Stimulated activated CD8-positive, alpha-beta memory T cell treated with anti-CD3 and anti-CD28 coated beads, Interleukin-12 subunit alpha, Interleukin-12 subunit beta, amount 100 ng/mL, for 4 hours (primary cell): ENCODE measurements around the gene RYR2.
"Not testable (repeated sequence)": the region's sequence is repeated elsewhere in the genome, so short reads cannot be mapped to it uniquely, and the experiment has no call there.

Experiments used
- DNase-seq: peaks from one replicate; pipeline ENCODE4 v3.0.0-alpha.2; 2020; ENCODE audit warnings: low read depth

RYR2 gene

GRCh38 chr1:237570530-237570929, 528.5 kb downstream of the RYR2 start:
- DNase-seq = no peak

- DNase-seq = no peak
These were observed 532.6 kb downstream of the RYR2 start for GRCh38 chr1:237574536-237574935.

GRCh38 chr1:237578540-237578939, 536.6 kb downstream of the RYR2 start:
- DNase-seq = no peak

- DNase-seq = no peak
These were observed 538.7 kb downstream of the RYR2 start for GRCh38 chr1:237580726-237581125.

DNA sequence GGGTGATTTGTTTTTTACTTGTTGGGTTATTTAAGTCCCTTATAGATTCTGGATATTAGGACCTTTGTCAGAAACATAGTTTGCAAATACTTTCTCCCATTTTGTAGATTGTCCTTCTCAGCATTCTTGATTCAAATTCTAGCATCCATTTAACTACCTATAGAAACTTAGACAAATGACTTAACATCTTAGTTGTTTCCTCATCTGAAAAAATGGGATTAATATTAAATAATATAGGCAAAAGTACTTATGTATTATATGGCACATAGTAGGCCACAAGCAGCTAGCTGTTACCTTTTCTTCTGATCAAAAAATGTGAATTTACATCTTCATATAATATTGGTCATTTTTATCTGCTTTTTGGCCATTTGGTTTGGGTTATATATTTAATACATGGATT, 541.3 kb downstream of the RYR2 start:
- DNase-seq = no peak

GRCh38 chr1:237583756-237584155, 541.8 kb downstream of the RYR2 start:
- no peak for DNase-seq

DNA sequence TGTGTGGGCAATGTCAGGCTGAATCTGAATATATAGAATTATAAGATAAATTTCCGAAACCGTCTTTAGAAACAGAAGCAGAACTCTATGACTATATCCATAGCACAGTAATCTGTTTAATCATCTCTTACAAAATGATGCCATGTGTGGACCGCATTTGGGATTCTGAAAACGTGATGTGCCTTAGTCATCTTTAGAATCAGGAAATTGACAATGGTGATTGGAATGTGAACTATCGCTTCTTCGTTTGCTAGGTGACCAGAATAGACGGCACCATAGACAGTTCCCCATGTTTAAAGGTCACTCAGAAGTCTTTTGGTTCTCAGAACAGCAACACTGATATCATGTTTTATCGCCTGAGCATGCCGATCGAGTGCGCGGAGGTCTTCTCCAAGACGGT, 548.4 kb downstream of the RYR2 start:
- DNase-seq = no peak

- DNase-seq = no peak
These were observed 549.4 kb downstream of the RYR2 start for GRCh38 chr1:237591353-237591752.

GRCh38 chr1:237603036-237603568, 561.1 kb downstream of the RYR2 start:
- DNase-seq = not testable (repeated sequence)

DNA sequence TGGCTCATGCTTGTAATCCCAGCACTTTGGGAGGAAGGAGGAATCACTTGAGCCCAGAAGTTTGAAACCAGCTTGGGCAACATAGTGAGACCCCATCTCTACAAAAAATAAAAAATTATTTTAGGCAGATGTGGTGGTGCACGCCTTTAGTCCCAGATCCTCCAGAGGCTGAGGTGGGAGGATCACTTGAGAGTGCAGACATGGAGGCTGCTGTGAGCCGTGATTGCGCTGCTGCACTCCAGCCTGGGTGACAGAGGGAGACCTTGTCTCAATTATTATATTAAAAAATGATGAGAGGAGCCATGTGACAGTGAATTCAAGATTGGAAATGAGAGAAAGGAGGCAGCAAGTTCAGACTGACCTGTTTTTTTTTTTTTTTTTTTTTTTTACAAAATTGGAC, 566.4 kb downstream of the RYR2 start:
- DNase-seq = no peak

DNA sequence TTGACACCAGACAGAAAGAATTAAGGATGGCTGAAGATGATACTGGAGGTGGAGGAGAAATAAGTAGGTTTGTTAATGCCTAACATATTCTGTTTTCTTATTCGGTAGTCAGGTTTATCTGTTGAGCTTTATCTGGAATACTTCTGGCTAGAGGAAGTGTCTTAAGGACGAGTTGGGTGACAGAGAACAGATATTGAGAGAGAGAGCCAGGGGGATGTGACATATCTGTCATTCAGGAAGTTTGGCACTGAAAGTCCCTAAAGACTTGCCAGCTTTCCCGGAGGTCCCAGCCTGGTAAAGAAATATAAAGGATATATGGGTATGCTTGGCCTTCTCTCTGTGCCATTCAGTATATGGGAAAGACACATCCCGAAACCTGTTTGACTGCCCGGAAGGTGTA, 568.2 kb downstream of the RYR2 start:
- no peak for DNase-seq

DNA sequence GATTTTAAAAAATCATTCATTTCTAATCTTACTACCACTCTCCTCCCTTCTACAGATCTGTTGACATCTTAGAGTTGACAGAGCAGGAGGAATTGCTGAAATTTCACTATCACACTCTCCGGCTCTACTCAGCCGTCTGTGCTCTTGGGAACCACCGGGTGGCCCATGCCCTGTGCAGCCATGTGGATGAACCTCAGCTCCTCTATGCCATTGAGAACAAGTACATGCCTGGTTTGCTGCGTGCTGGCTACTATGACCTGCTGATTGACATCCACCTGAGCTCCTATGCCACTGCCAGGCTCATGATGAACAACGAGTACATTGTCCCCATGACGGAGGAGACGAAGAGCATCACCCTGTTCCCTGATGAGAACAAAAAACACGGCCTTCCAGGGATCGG, 572.0 kb downstream of the RYR2 start:
- DNase-seq = no peak

- no peak for DNase-seq
These were observed 577.6 kb downstream of the RYR2 start for GRCh38 chr1:237619553-237619952.

- no peak for DNase-seq
These were observed 592.9 kb downstream of the RYR2 start for GRCh38 chr1:237634922-237635321.

DNA sequence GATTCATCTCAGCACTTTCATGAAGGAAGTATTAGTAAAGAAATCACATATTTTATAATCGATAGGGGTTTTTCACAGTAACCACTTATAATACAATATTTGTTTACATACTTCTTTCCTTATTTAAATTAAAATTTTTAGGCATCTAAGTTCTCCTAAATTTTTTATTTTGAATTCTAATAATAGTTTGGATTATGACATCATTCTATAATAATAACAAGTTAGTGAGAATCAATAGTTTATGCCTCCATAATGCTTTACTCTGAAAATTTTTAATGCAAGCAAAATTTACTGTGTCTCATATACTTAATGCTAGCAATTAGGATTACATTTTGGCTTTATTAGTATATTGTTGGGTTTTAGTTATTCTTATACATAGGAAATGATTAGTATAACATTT, 596.6 kb downstream of the RYR2 start:
- no peak for DNase-seq

GRCh38 chr1:237640011-237640671, 598.2 kb downstream of the RYR2 start:
- no peak for DNase-seq

- no peak for DNase-seq
These were observed 599.0 kb downstream of the RYR2 start for GRCh38 chr1:237640966-237641365.

GRCh38 chr1:237650809-237651208, 608.8 kb downstream of the RYR2 start:
- no peak for DNase-seq

DNA sequence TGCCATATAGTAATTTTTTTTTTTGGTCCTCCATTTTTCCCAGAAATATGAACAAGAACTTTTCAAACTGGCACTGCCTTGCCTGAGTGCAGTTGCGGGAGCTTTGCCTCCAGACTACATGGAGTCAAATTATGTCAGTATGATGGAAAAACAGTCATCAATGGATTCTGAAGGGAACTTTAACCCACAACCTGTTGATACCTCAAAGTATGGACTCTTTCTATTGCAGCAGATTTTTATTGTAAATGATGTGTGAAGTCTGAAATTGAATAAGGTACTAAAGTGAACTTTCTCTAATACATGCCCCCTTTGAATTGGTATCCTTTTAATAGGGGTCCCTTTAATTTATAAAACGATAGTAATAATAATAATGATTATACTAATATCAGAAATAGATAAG, 613.8 kb downstream of the RYR2 start:
- DNase-seq = no peak

- DNase-seq = no peak
These were observed 622.4 kb downstream of the RYR2 start for GRCh38 chr1:237664348-237664747.

DNA sequence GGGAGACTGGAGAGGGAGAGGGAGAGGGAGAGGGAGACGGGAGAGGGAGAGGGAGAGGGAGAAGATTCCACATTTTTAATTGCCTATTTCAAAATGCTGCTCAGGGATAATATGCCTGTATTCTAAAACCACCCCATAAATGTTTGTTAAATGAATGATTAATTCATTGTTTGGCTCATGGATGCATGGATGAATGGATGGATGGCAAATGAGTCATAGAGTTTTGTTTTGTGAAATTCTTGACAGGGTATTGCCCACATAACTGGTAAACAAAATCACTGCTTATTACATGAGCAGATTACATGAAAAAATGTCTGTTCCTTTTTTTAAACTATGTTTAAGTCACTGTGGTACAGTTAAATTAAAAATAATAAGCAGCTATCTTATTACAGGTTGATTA, 628.3 kb downstream of the RYR2 start:
- DNase-seq = no peak

- no peak for DNase-seq
These were observed 629.3 kb downstream of the RYR2 start for GRCh38 chr1:237671262-237671661.

DNA sequence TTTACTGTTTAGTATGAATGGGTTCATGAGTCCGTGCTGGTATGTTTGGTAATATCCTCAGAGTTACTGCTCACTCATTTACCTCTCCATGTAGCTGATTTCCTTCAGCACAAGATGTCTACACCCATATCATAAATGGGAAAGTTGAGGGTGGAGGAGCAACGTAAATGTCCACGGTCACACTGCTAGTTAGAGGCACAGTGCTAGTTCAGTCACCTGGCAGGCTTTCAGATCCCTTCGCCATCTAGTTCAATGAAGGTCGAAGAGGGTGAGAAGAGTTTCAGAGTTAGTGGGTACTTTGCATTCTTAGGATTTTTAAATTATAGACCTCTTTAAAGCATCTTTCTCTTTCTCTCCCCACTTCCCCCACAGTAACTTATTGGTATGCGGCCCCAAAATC, 630.0 kb downstream of the RYR2 start:
- no peak for DNase-seq

GRCh38 chr1:237672748-237673147, 630.8 kb downstream of the RYR2 start:
- no peak for DNase-seq
